T-helper 17 cell (primary cell): Measurements from ENCODE around the gene TMEM217. TPM values are rescaled to one million over a fixed set of nuclear protein-coding genes. Genes with fewer than 3 reads are reported as not detected.

Source experiments
- ATAC-seq: fragments of 150-1000 bp; cut with Tn5 transposase; 2 replicates; pipeline ENCODE4 v1.10.0; 2021; ENCODE audit warnings: mild to moderate bottlenecking, moderate library complexity
- DNase-seq, 3 donors: peaks; one replicate each; pipeline versions ENCODE4 v3.0.0 to v3.0.0-alpha.2; 2020 to 2021
- H3K9me3 ChIP-seq: one replicate; pipeline ENCODE4 v1.7.0; 2013; ENCODE audit warnings: low read length, mild to moderate bottlenecking; ENCODE audit not compliant: control insufficient read depth, poor library complexity, severe bottlenecking
- H3K27ac Mint-ChIP-seq: one replicate; pipeline ENCODE4 v1.8.0; 2022; ENCODE audit warnings: mild to moderate bottlenecking, moderate library complexity, mixed read lengths
- H3K27me3 Mint-ChIP-seq: one replicate; pipeline ENCODE4 v1.8.0; 2022; ENCODE audit warnings: mixed read lengths
- H3K36me3 Mint-ChIP-seq: one replicate; pipeline ENCODE4 v1.8.0; 2022; ENCODE audit warnings: low read depth, mixed read lengths
- H3K4me1 Mint-ChIP-seq: one replicate; pipeline ENCODE4 v1.8.0; 2022; ENCODE audit warnings: mild to moderate bottlenecking, mixed read lengths
- H3K4me3 Mint-ChIP-seq: one replicate; pipeline ENCODE4 v1.8.0; 2022; ENCODE audit warnings: mild to moderate bottlenecking, moderate library complexity, mixed read lengths
- total RNA-seq, 4 donors: library from RNA in 2 of 4; stranded (reverse) in 2 of 4; gene quantifications; one replicate each; pipeline ENCODE4 v1.2.3 and lab custom pipeline; 2022 to 2026

Gene TMEM217
- total RNA-seq, 2 donors from 2014 or later = 0.37 to 2.0 TPM

- H3K4me1 Mint-ChIP-seq = peaks cover 30% of the 10 kb centered on the region
- no peaks in the 10 kb centered on the region for H3K9me3 ChIP-seq
- peaks cover 11% of the 10 kb centered on the region for H3K36me3 Mint-ChIP-seq
- H3K27me3 Mint-ChIP-seq = no peaks in the 10 kb centered on the region
- peak overlapping the region; percentile 99 for H3K27ac Mint-ChIP-seq
- H3K4me3 Mint-ChIP-seq = peak overlapping the region; percentile 96
- ATAC-seq (no peak), DNase-seq (no peak)
Measured at GRCh38 chr6:37168163-37168758, 89.7 kb downstream of the TMEM217 start.

- Mint-ChIP-seq H3K36me3 (peaks cover 2% of the 10 kb centered on the region), H3K4me3 (no peak overlapping the region), H3K27ac (no peak overlapping the region), H3K27me3 (no peaks in the 10 kb centered on the region), H3K4me1 (peaks cover 2% of the 10 kb centered on the region)
- no peaks in the 10 kb centered on the region for H3K9me3 ChIP-seq
- DNase-seq = no peak
- ATAC-seq = no peak
Measured at GRCh38 chr6:37162740-37163139, 95.2 kb downstream of the TMEM217 start.

Other genes starting within 250 kb of the TMEM217 start
- 100 to 1,000 TPM; 210 to 310 TPM for gene PIM1, start 88.0 kb downstream of the TMEM217 start, total RNA-seq
- gene TBC1D22B, start 372 bp downstream of the TMEM217 start, total RNA-seq = 10 to 100 TPM; 11.2 to 11.9 TPM
- 10 to 100 TPM in 1 of 2 donors, 1 to 10 TPM in 1; 8.5 to 12.0 TPM for gene RNF8, start 95.8 kb upstream of the TMEM217 start, total RNA-seq
- 10 to 100 TPM; 79.7 to 81.3 TPM for gene CMTR1, start 175.1 kb upstream of the TMEM217 start, total RNA-seq
- gene CCDC167, start 241.7 kb upstream of the TMEM217 start, total RNA-seq = 10 to 100 TPM; 29.6 to 43.7 TPM